H1 (cell line): ENCODE data around the gene GYPC. TPM values are rescaled to one million over a fixed set of nuclear protein-coding genes. Genes with fewer than 3 reads are reported as not detected.

Experiments used
- CREB1 ChIP-seq: IDR thresholded peaks from 2 replicates; pipeline ENCODE4 v1.6.1; 2012; ENCODE audit warnings: inconsistent platforms
- POU5F1 ChIP-seq: IDR thresholded peaks from 2 replicates; pipeline ENCODE4 v1.6.1; 2011; ENCODE audit warnings: low read depth, mild to moderate bottlenecking, low read length, moderate library complexity
- SAP30 ChIP-seq: fragments of 300-600 bp; sonication (generic); IDR thresholded peaks from 2 replicates; pipeline ENCODE4 v1.7.1; 2012; ENCODE audit warnings: low read length, moderate library complexity, mild to moderate bottlenecking, inconsistent platforms; ENCODE audit not compliant: insufficient read depth, insufficient replicate concordance
- SIN3A ChIP-seq, 2 experiments: IDR thresholded peaks in 1 of 2; conservative IDR thresholded peaks in 1 of 2; 2 replicates each; pipeline ENCODE4 v1.6.1; 2011 to 2012; ENCODE audit warnings: low read length in 2 of 2, improper control_type of control experiment in 1 of 2, low read depth in 1 of 2, mild to moderate bottlenecking in 1 of 2
- polyA plus RNA-seq, 7 experiments: library from polyadenylated mRNA; depleted of rRNA in 3 of 7; stranded (reverse) in 5 of 7; unstranded in 2 of 7; fragments of >200 nt in 5 of 7; fragments of 200-250 nt in 2 of 7; gene quantifications; 1 replicate in 5 of 7; 2 replicates in 1 of 7; 4 replicates in 1 of 7; pipeline versions ENCODE4 v1.2.1 to v1.2.3, GENCODE V29; 2011 to 2013; ENCODE audit warnings: missing spikeins in 2 of 7, mixed read lengths in 2 of 7
- total RNA-seq: library from RNA; stranded (reverse); fragmentation: NEBNext Ultra II Directional; extraction: Animal tissue kit (Norgen Biotek cat#: 25700); gene quantifications from 2 replicates; pipeline ENCODE4 v1.2.1, GENCODE V29; 2021

GYPC gene
- total and polyA plus RNA-seq, 2 of the 8 experiments (the other 6 are each of a cell fraction or from before 2014, with no cell fraction given): 26.8 to 53.6 TPM

DNA sequence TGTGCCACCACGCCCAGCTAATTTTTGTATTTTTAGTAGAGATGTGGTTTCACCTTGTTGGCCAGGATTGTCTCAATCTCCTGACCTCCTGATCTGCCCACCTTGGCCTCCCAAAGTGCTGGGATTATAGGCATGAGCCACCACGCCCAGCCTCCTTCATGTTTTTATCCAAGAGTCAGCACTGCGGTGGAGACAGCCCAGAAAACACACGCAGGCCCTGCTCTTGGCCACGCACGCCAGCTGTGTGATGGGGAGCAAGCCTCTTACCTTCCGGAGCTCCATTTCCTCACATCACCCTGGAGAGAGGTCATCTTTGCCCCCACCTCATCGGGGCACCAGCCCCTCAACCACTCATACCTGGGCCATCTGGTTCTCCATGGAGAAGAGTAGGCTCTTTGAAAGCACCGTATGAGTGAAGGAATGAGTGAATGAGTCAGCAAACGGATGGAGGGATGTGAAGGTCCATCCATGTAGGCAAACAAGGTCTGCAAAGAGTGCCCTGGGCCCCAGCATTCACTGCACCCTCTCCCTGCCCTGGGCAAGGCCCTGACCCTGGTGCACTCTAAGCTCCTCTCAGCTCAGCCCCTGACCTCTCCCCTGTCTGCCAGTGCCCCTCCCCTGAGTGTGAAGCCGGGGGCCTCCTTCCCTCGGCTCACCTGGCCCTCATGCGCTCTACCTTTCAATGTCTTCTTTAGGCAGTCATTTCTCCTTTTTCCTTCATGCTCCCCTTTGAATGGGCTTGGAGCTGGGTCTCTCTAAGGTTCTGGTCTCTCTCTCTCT is 7.4 kb downstream of the GYPC start (continued):
- TF ChIP-seq SIN3A (conservative IDR thresholded peaks at IDR 0.05 in 1 of 2, IDR thresholded peaks at IDR 0.05 in 1 of 2; ENCODE audit: low read depth in 1 of 2, low read length in 2 of 2) (no peak), POU5F1 (no peak), SAP30 (no peak), CREB1 (no peak)
